GM12878 (cell line): ENCODE measurements around the gene DYSF. TPM values are rescaled to one million over a fixed set of nuclear protein-coding genes. Genes with fewer than 3 reads are reported as not detected.

Experiments used
- ATAC-seq: fragments of 200-7000 bp; cut with Tn5 transposase; 3 replicates; pipeline ENCODE4 v1.9.1; 2020; ENCODE audit warnings: mild to moderate bottlenecking, moderate library complexity
- BruUV-seq: library from RNA; stranded (reverse); fragments of 400-500 nt; replicated peaks from 2 replicates; lab custom pipeline; 2021; lab: Mats Ljungman, UMichigan
- CTCF ChIA-PET: fragments of 300-600 bp; sonication (Branson Sonifier 250); formaldehyde crosslinking; extraction: SDS; loops from one replicate; lab custom pipeline; 2021; ENCODE audit warnings: inconsistent platforms; lab: Yijun Ruan, JAX
- POLR2A ChIA-PET: fragments of 350-600 bp; formaldehyde crosslinking; extraction: SDS; loops from one replicate; lab custom pipeline; 2021; ENCODE audit warnings: inconsistent platforms; lab: Charles Lee
- RAD21 ChIA-PET: fragments of 300-600 bp; sonication (Branson Sonifier 250); formaldehyde crosslinking; loops from one replicate; lab custom pipeline; 2023; ENCODE audit warnings: antibody characterized with exemption; ENCODE audit not compliant: unreplicated experiment; lab: Charles Lee
- SMC1A ChIA-PET: fragments of 300-600 bp; sonication (Branson Sonifier 250); formaldehyde crosslinking; loops from one replicate; lab custom pipeline; 2023; ENCODE audit not compliant: unreplicated experiment, uncharacterized antibody; lab: Charles Lee
- DNase-seq: peaks from one replicate; pipeline ENCODE4 v3.0.0-alpha.2; 2011; ENCODE audit warnings: low read depth, low spot score
- FAIRE-seq: peaks from 3 replicates; lab custom pipeline; 2011; peaks lifted over from hg19 to GRCh38; lab: Jason Lieb, UNC
- H2AFZ ChIP-seq: 2 replicates; pipeline ENCODE4 v1.6.0; 2011; ENCODE audit warnings: low read depth, low read length, control low read depth; ENCODE audit not compliant: control insufficient read depth
- H3K27ac ChIP-seq: 2 replicates; pipeline ENCODE4 v1.5.1; 2011; ENCODE audit warnings: control low read depth; ENCODE audit not compliant: control insufficient read depth, insufficient read depth
- H3K27me3 ChIP-seq, 2 experiments: replicated peaks in 1 of 2; 2 replicates each; pipeline versions ENCODE4 v1.6.0 to v1.6.1; 2011; ENCODE audit warnings: low read length in 1 of 2; ENCODE audit not compliant: control insufficient read depth in 2 of 2, insufficient read depth in 2 of 2
- H3K36me3 ChIP-seq, 2 experiments: 2 replicates each; pipeline ENCODE4 v1.5.1; 2011; ENCODE audit warnings: low read length in 1 of 2; ENCODE audit not compliant: control insufficient read depth in 2 of 2, insufficient read depth in 2 of 2
- H3K4me1 ChIP-seq: 2 replicates; pipeline ENCODE4 v1.6.1; 2011; ENCODE audit warnings: mild to moderate bottlenecking, low read length, moderate library complexity, mixed read lengths; ENCODE audit not compliant: control insufficient read depth, insufficient read depth
- H3K4me2 ChIP-seq: 2 replicates; pipeline ENCODE4 v1.6.0; 2011; ENCODE audit warnings: control low read depth; ENCODE audit not compliant: control insufficient read depth, insufficient read depth
- H3K4me3 ChIP-seq: fragments of 200-600 bp; sonication (generic); 2 replicates; pipeline ENCODE4 v1.5.1; 2016
- H3K79me2 ChIP-seq: 2 replicates; pipeline ENCODE4 v1.6.0; 2011; ENCODE audit warnings: low read length; ENCODE audit not compliant: control insufficient read depth, insufficient read depth
- H3K9ac ChIP-seq: 2 replicates; pipeline ENCODE4 v1.8.0; 2011; ENCODE audit warnings: low read length, control low read depth, mixed read lengths; ENCODE audit not compliant: control insufficient read depth, insufficient read depth
- H3K9me3 ChIP-seq: replicated peaks from 3 replicates; pipeline ENCODE4 v1.5.1; 2011; ENCODE audit warnings: mild to moderate bottlenecking, low read length; ENCODE audit not compliant: control insufficient read depth, insufficient read depth
- H4K20me1 ChIP-seq: 2 replicates; pipeline ENCODE4 v1.6.0; 2011; ENCODE audit not compliant: control insufficient read depth, insufficient read depth
- BMI1 ChIP-seq: fragments of 450-650 bp; IDR thresholded peaks from 2 replicates; pipeline ENCODE4 v1.6.1; 2016; ENCODE audit warnings: mild to moderate bottlenecking, moderate library complexity, borderline replicate concordance
- ETV6 ChIP-seq, 2 experiments: fragments of 450-650 bp in 1 of 2; IDR thresholded peaks in 1 of 2; conservative IDR thresholded peaks in 1 of 2; 2 replicates each; pipeline ENCODE4 v1.6.1; 2014; ENCODE audit warnings: antibody characterized with exemption in 1 of 2, borderline replicate concordance in 1 of 2, low read depth in 1 of 2, mild to moderate bottlenecking in 1 of 2, moderate library complexity in 1 of 2
- PML ChIP-seq: IDR thresholded peaks from 2 replicates; pipeline ENCODE4 v1.6.1; 2012; ENCODE audit warnings: low read length, inconsistent platforms
- POLR2AphosphoS2 ChIP-seq: IDR thresholded peaks from 2 replicates; pipeline ENCODE4 v1.6.1; 2011; ENCODE audit warnings: low read depth, mild to moderate bottlenecking, low read length, improper control_type of control experiment, moderate library complexity
- TCF3 ChIP-seq: IDR thresholded peaks from 2 replicates; pipeline ENCODE4 v1.6.1; 2012; ENCODE audit warnings: low read depth, mild to moderate bottlenecking, low read length, borderline replicate concordance; ENCODE audit not compliant: insufficient read depth
- ZNF24 ChIP-seq: fragments of 450-650 bp; IDR thresholded peaks from 2 replicates; pipeline ENCODE4 v1.6.1; 2017; ENCODE audit warnings: antibody characterized with exemption, mild to moderate bottlenecking
- ZNF622 ChIP-seq: fragments of 450-650 bp; IDR thresholded peaks from 2 replicates; pipeline ENCODE4 v1.6.1; 2017; ENCODE audit warnings: mild to moderate bottlenecking, inconsistent platforms
- WGBS: methylation state at CpG from one replicate; pipeline ENCODE4 v1.1.6; 2016; ENCODE audit warnings: low lambda C conversion rate; ENCODE audit not compliant: insufficient replicate concordance, insufficient coverage; ENCODE audit errors: missing lambda C conversion rate; 5-methylcytosine and 5-hydroxymethylcytosine counted together
- in situ Hi-C: fragments of 300-500 bp; cut with MboI; formaldehyde crosslinking; loops from 9 replicates; pipeline ENCODE4 v1.14.3; 2018; ENCODE audit warnings: mixed read lengths
- intact Hi-C: fragments of 100-400 bp; cut with micrococcal nuclease; formaldehyde crosslinking; loops from one replicate; pipeline ENCODE4 v1.14.2; 2022; ENCODE audit not compliant: unreplicated experiment
- polyA plus RNA-seq, 11 experiments: library from polyadenylated mRNA; depleted of rRNA in 4 of 11; unstranded in 6 of 11; stranded (reverse) in 5 of 11; fragments of >200 nt; fragmentation: Nextera tagmentation in 4 of 11; fragmentation: Illumina TruSeq in 1 of 11; extraction: Ambion mirVana in 4 of 11; extraction: Trizol in 1 of 11; gene quantifications; 1 replicate in 1 of 11; 2 replicates in 10 of 11; pipeline versions ENCODE4 v1.2.1 to v1.2.3, GENCODE V29; 2011 to 2016; ENCODE audit warnings: inconsistent platforms in 2 of 11, missing spikeins in 2 of 11, low read depth in 1 of 11
- total RNA-seq, 4 experiments: library from RNA; depleted of rRNA in 3 of 4; stranded (reverse); fragments of >200 nt in 3 of 4; fragmentation: Illumina TruSeq in 1 of 4; extraction: Trizol in 1 of 4; gene quantifications; 2 replicates each; pipeline versions ENCODE4 v1.2.1 to v1.2.3, GENCODE V29; 2013 to 2021
- TF ChIP-seq, protein P1 (sequence below): IDR thresholded peaks from 2 replicates; pipeline ENCODE4 v1.6.1; 2012; ENCODE audit warnings: low read depth, low read length, improper control_type of control experiment

DYSF gene
- total and polyA plus RNA-seq, 10 of the 15 experiments (the other 5 are each of a cell fraction or from before 2014, with no cell fraction given), result under 0.01 to 0.15 (median 0.03) TPM; not detected in 7

DNA sequence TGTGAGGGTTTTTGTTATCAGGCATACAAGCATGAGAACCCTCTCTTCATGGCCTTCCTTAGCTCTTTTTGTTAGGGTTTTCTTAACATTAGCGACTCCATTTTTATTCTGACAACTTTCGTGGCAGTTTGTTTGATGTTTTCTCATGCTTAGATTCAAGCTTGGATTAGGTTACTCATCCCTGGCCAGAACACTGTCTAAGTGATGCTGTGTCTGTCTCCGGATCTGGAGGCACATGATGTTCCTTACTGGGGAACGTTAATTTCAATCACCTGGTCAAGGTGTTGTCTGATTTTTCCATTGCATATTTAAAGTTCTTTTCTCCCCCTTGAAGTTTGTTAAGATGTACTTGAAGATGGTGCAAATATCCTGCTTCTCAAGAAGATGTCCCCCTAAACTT, 40.7 kb downstream of the DYSF start (continued):
- TF ChIP-seq, protein P1, sequence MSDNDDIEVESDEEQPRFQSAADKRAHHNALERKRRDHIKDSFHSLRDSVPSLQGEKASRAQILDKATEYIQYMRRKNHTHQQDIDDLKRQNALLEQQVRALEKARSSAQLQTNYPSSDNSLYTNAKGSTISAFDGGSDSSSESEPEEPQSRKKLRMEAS, result no peak
- TF ChIP-seq TCF3 (no peak), POLR2AphosphoS2 (no peak)

DNA sequence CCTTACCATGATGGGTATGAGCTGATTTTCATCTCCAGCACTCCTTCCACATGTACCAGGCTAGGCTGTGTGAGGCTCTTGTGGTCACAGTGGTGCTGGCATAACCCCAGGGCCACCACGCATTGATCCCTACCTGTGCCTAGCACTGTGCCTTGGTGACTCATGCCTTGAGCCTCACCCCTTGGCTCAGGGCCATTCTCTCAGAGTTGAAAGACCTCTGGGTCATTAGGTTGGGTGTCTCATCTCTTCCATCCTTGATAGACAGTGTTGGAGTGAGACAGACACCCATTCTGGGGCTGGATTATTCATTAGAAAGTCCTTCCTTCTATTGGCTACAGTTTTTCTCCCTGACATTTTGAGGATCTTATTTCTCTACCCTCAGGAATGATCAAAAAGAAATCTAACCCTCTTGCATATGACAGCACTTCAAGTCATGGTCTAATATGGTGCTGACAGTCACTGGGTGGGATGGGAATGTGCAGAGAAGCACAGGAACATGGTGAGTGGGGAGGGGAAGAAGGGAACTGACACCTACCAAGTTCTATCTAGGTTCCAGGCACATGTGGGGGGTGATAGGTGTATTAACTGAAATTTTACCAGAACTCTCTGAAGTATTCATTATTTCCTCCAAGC, 41.3 kb downstream of the DYSF start:
- TF ChIP-seq PML (no peak), ZNF24 (no peak), ZNF622 (no peak), ETV6 (conservative IDR thresholded peaks at IDR 0.05 in 1 of 2, IDR thresholded peaks at IDR 0.05 in 1 of 2; ENCODE audit: borderline replicate concordance in 1 of 2, low read depth in 1 of 2) (no peak), BMI1 (no peak)
- BruUV-seq, result no TSS peak
- Histone ChIP-seq H3K9me3 (no peaks in the 10 kb centered on the region), H3K4me3 (no peak overlapping the region), H3K4me1 (no peaks in the 10 kb centered on the region), H3K9ac (no peak overlapping the region), H3K79me2 (no peaks in the 10 kb centered on the region), H3K27ac (no peak overlapping the region), H4K20me1 (no peaks in the 10 kb centered on the region), H2AFZ (no peak overlapping the region), H3K36me3 (no peaks in the 10 kb centered on the region), H3K27me3 (no peaks in the 10 kb centered on the region), H3K4me2 (no peak overlapping the region)
- intact Hi-C loops (no loop called here), in situ Hi-C loops (no loop called here)
- ChIA-PET SMC1A (interaction anchor here (0.7 kb wide), 1 partner anchor 1086 kb away, joined by 3 read pairs; no protein-coding TSS in a partner anchor), POLR2A (interaction anchor here (0.6 kb wide), 1 partner anchor 21 kb away, joined by 5 read pairs; no protein-coding TSS in a partner anchor), CTCF (interaction anchor here (0.6 to 1.1 kb wide), 2 partner anchors 15 to 259 kb away, joined by 3 to 5 read pairs; no protein-coding TSS in a partner anchor), RAD21 (no interaction called here)
- no peak for ATAC-seq
- DNase-seq, result no peak
- WGBS, result 25% methylated on average over 1 of the region's 1 CpG
- no peak for FAIRE-seq
